Activated naive CD4-positive, alpha-beta T cell treated with anti-CD3 and anti-CD28 coated beads, Interleukin-2, amount 50 U/mL, for 24 hours (primary cell): ENCODE data around the gene CCDC7.
"Not testable (repeated sequence)": the region's sequence is repeated elsewhere in the genome, so short reads cannot be mapped to it uniquely, and the experiment has no call there.

Experiments used
- H3K27ac Mint-ChIP-seq: one replicate; pipeline ENCODE4 v1.8.0; 2021; ENCODE audit warnings: mild to moderate bottlenecking, mixed read lengths
- H3K27me3 Mint-ChIP-seq: one replicate; pipeline ENCODE4 v1.8.0; 2021; ENCODE audit warnings: mixed read lengths
- H3K36me3 Mint-ChIP-seq: one replicate; pipeline ENCODE4 v1.8.0; 2021; ENCODE audit warnings: mixed read lengths
- H3K4me1 Mint-ChIP-seq: one replicate; pipeline ENCODE4 v1.8.0; 2021; ENCODE audit warnings: mixed read lengths
- H3K4me3 Mint-ChIP-seq: one replicate; pipeline ENCODE4 v1.8.0; 2021; ENCODE audit warnings: mild to moderate bottlenecking, mixed read lengths
- H3K9me3 Mint-ChIP-seq: one replicate; pipeline ENCODE4 v1.8.0; 2021; ENCODE audit warnings: mixed read lengths

The CCDC7 gene

DNA sequence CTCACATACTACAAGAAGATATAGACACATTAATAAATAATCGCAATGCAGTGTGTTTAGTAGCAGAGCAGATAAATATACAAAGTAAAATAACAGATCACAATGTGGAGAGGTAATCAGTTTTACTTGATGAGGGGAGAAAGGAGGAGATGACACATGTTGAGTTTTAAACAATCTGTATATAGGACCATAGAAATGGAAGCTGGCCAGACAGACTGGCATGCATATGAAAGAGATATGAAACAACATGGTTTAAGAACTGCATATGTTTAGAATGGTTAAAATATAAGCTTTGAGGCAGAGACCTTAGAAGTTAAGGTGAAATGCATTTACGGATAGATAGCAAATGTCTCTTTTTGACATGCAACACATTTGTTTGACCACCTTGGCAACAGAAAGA is 19.8 kb upstream of the CCDC7 start:
- Mint-ChIP-seq H3K4me1 (no peaks in the 10 kb centered on the region), H3K4me3 (no peak overlapping the region), H3K27me3 (no peaks in the 10 kb centered on the region), H3K36me3 (no peaks in the 10 kb centered on the region), H3K9me3 (no peaks in the 10 kb centered on the region), H3K27ac (no peak overlapping the region)

DNA sequence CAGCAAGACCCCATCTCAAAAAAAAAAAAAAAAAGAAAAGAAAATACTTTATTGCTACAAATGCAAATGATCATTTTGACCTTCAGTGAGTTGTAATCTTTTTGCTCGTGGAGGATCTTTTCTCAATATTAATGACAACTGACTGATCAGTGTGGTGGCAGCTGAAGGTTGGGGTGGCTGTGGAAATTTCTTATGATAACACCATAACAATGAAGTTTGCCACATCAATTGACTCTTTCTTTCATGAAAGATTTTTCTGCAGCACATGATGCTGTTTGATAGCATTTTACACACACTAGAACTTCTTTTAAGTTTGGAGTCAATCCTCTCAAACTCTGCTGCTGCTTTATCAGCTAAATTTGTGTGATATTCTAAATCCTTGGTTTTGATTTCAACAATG is 12.4 kb upstream of the CCDC7 start:
- Mint-ChIP-seq H3K4me1 (peaks cover 17% of the 10 kb centered on the region), H3K27ac (no peak overlapping the region), H3K27me3 (no peaks in the 10 kb centered on the region), H3K9me3 (no peaks in the 10 kb centered on the region), H3K36me3 (no peaks in the 10 kb centered on the region), H3K4me3 (no peak overlapping the region)

DNA sequence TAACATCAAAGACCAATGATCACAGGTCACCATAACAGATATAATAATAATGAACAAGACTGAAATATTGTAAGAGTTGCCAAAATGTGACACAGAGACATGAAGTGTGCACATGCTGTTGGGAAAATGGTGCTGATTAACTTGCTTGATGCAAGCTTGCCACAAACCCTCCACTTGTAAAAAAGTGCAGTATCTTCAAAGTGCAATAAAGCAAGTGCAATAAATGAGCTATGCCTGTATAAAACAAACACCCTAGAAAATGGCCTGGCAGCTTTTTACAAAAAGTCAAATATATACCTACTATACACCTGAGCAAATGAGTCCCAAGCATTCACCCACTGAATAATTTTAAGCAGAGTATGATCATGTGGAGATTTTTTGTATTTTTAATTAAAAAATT is 9.7 kb upstream of the CCDC7 start:
- H3K4me3 Mint-ChIP-seq: no peak overlapping the region
- H3K36me3 Mint-ChIP-seq: no peaks in the 10 kb centered on the region
- H3K4me1 Mint-ChIP-seq: peaks cover 17% of the 10 kb centered on the region
- no peaks in the 10 kb centered on the region for H3K27me3 Mint-ChIP-seq
- no peaks in the 10 kb centered on the region for H3K9me3 Mint-ChIP-seq
- no peak overlapping the region for H3K27ac Mint-ChIP-seq

DNA sequence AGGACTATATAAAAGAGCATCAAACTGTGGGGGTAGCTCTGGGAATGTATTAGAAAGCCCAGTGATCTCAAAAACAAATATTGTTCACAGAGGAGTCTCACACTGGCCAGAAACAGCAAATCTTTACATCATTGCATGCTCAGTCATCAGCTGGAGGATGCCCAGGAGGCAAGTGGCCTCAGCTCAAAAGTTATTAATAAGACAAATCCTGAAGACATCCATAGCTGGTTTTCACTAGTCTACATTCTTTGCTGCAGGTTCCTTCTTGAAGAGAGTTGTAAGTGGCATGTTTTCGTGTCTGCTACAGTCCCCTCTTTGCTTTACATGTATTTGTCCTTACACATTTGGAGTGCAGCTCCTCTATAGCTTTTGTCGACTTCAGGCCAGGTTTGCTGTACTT is 8.6 kb upstream of the CCDC7 start:
- no peaks in the 10 kb centered on the region for H3K27me3 Mint-ChIP-seq
- peaks cover 17% of the 10 kb centered on the region for H3K4me1 Mint-ChIP-seq
- no peaks in the 10 kb centered on the region for H3K9me3 Mint-ChIP-seq

GRCh38 chr10:32445036-32445435 is 904 bp upstream of the CCDC7 start:
- Mint-ChIP-seq H3K4me1 (peaks cover 15% of the 10 kb centered on the region), H3K27me3 (no peaks in the 10 kb centered on the region), H3K4me3 (peak overlapping the region; percentile 91), H3K36me3 (no peaks in the 10 kb centered on the region), H3K27ac (no peak overlapping the region), H3K9me3 (no peaks in the 10 kb centered on the region)

More for the DNA sequence above, 8.6 kb upstream of the CCDC7 start:
- H3K27ac Mint-ChIP-seq: no peak overlapping the region
- H3K36me3 Mint-ChIP-seq: no peaks in the 10 kb centered on the region
- H3K4me3 Mint-ChIP-seq: no peak overlapping the region

DNA sequence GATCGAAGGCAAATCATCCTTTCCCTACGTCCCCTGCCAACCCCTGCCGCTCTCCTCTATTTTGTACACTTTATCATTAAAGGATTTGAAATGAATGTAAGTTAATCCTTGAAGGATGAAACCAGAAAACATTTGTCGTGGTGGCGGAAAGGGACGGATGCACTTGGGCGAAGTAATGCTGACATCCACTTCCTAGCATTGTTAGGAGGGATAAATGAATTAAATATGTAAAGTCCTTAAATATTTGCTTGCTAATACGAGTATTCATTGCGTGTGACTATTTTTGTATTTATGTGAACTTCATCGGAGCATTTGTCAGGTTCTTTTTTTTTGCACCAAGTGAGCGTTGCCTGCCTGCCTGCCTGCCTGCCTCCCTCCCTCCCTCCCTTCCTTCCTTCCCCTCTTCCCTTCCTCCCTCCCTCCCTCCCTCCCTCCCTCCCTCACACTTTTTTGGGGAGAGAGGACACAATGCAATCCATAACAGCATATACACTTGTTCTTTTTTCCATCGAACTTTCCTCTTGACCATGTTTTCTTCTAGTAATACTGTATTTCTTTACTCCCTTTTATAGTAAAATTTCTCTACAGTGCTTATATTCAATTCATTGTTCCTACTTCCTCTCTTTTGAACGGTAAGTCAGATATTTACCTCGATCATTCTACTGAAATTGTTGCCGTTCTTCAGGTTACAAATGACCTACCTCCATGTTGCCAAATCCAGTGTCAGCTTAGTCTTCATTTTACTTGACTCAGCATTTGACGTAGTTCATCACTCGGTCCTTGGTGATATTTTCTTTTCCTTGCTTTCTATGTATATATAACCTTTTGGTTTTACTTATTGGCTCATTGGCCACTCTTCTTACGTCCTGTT is 831 bp downstream of the CCDC7 start:
- Mint-ChIP-seq H3K36me3 (no peaks in the 10 kb centered on the region), H3K27me3 (no peaks in the 10 kb centered on the region), H3K4me1 (peaks cover 23% of the 10 kb centered on the region), H3K4me3 (peak overlapping the region; percentile 91), H3K27ac (peak overlapping the region; percentile 96), H3K9me3 (no peaks in the 10 kb centered on the region)

- Mint-ChIP-seq H3K4me1 (peaks cover 48% of the 10 kb centered on the region), H3K36me3 (peaks cover 27% of the 10 kb centered on the region), H3K27me3 (no peaks in the 10 kb centered on the region), H3K4me3 (no peak overlapping the region), H3K27ac (peak overlapping the region; percentile 46), H3K9me3 (no peaks in the 10 kb centered on the region)
Observed at GRCh38 chr10:32454148-32454547, 8.2 kb downstream of the CCDC7 start.

GRCh38 chr10:32459051-32459698 is 13.2 kb downstream of the CCDC7 start:
- Mint-ChIP-seq H3K36me3 (peaks cover 23% of the 10 kb centered on the region), H3K27me3 (no peaks in the 10 kb centered on the region), H3K27ac (peak overlapping the region; percentile 35), H3K4me3 (peak overlapping the region; percentile 26), H3K4me1 (peaks cover 66% of the 10 kb centered on the region), H3K9me3 (peaks cover 3% of the 10 kb centered on the region)

DNA sequence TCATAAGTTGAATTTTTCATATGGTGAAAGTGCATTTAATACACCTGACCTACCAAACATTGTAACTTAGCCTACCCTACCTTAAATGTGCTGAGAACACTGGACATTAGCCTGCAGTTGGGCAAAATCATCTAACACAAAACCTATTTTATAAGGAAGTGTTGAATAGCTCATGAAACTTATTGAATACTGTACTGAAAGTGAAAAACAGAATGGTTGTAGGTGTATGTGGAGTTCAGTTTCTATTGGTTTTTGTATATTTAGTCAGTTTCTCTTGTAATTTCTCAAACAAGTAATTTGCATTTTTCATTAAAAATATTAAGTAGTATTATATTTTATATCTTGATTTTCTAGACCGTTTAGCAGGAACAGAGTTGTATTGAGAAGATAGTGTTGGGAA is 15.3 kb downstream of the CCDC7 start:
- H3K4me1 Mint-ChIP-seq: peaks cover 73% of the 10 kb centered on the region
- H3K36me3 Mint-ChIP-seq: peaks cover 26% of the 10 kb centered on the region
- no peak overlapping the region for H3K4me3 Mint-ChIP-seq
- no peaks in the 10 kb centered on the region for H3K27me3 Mint-ChIP-seq
- peaks cover 6% of the 10 kb centered on the region for H3K9me3 Mint-ChIP-seq
- H3K27ac Mint-ChIP-seq: no peak overlapping the region

- H3K36me3 Mint-ChIP-seq: peaks cover 42% of the 10 kb centered on the region
- H3K9me3 Mint-ChIP-seq: no peaks in the 10 kb centered on the region
- H3K27ac Mint-ChIP-seq: no peak overlapping the region
- no peak overlapping the region for H3K4me3 Mint-ChIP-seq
- peaks cover 10% of the 10 kb centered on the region for H3K4me1 Mint-ChIP-seq
- no peaks in the 10 kb centered on the region for H3K27me3 Mint-ChIP-seq
Observed at GRCh38 chr10:32471232-32471631, 25.3 kb downstream of the CCDC7 start.

- peaks cover 61% of the 10 kb centered on the region for H3K36me3 Mint-ChIP-seq
- no peak overlapping the region for H3K27ac Mint-ChIP-seq
- H3K27me3 Mint-ChIP-seq: no peaks in the 10 kb centered on the region
- H3K4me3 Mint-ChIP-seq: no peak overlapping the region
- peaks cover 27% of the 10 kb centered on the region for H3K9me3 Mint-ChIP-seq
- peaks cover 13% of the 10 kb centered on the region for H3K4me1 Mint-ChIP-seq
Observed at GRCh38 chr10:32477499-32477898, 31.6 kb downstream of the CCDC7 start.

DNA sequence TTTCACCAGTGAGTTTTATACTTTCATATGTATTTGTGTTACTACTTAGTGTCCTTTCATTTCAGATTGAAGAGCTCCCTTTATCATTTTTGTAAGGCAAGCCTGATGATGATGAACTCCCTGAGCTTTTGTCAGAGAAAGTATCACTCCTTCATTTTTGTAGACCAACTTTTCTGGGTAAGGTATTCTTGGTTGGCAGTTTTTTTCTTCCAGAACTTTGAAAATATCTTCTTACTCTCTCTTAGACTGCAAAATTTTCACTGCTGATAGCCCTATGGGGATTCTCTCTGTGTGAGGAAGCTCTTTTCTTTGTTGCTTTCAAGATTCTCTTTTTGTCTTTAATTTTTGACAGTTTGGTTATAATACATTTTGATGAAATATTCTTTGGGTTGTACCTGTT is 35.7 kb downstream of the CCDC7 start:
- H3K4me3 Mint-ChIP-seq: no peak overlapping the region
- H3K27me3 Mint-ChIP-seq: no peaks in the 10 kb centered on the region
- H3K4me1 Mint-ChIP-seq: peaks cover 19% of the 10 kb centered on the region
- H3K9me3 Mint-ChIP-seq: peaks cover 26% of the 10 kb centered on the region
- H3K36me3 Mint-ChIP-seq: peaks cover 61% of the 10 kb centered on the region
- H3K27ac Mint-ChIP-seq: no peak overlapping the region

- Mint-ChIP-seq H3K36me3 (peaks cover 60% of the 10 kb centered on the region), H3K9me3 (peaks cover 15% of the 10 kb centered on the region), H3K4me1 (peaks cover 17% of the 10 kb centered on the region)
- not testable (repeated sequence) for H3K27ac Mint-ChIP-seq, H3K4me3 Mint-ChIP-seq, H3K27me3 Mint-ChIP-seq
Observed at GRCh38 chr10:32483019-32483502, 37.1 kb downstream of the CCDC7 start.

- not testable (repeated sequence) for H3K27me3 Mint-ChIP-seq
Observed at GRCh38 chr10:32488038-32488437, 42.1 kb downstream of the CCDC7 start.

GRCh38 chr10:32489158-32489557 is 43.2 kb downstream of the CCDC7 start:
- Mint-ChIP-seq H3K4me1 (peaks cover 22% of the 10 kb centered on the region), H3K27ac (no peak overlapping the region), H3K4me3 (no peak overlapping the region), H3K9me3 (no peaks in the 10 kb centered on the region), H3K36me3 (peaks cover 45% of the 10 kb centered on the region), H3K27me3 (no peaks in the 10 kb centered on the region)

More at GRCh38 chr10:32488038-32488437, 42.1 kb downstream of the CCDC7 start:
- peaks cover 22% of the 10 kb centered on the region for H3K4me1 Mint-ChIP-seq
- H3K4me3 Mint-ChIP-seq, H3K9me3 Mint-ChIP-seq, H3K27ac Mint-ChIP-seq: not testable (repeated sequence)
- H3K36me3 Mint-ChIP-seq: peaks cover 52% of the 10 kb centered on the region

DNA sequence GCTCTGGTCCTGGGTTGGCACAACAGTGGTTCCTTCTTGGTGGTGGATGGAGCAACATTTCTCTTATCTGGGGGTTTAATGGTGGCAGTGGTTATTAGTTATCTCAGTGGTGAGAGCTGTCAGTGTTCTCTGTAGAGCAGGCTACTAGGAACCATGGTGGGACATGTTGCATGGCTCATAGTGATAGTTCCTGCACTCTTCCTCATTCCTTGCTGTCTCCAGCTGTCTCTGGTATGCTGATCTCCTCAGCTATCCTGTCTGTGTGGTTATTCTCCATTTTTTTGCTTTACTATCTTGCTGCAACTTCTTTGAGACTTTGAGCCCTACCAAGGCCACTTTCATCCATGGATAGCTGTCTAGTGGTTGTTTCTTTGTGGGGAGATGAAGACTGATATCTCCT is 44.0 kb downstream of the CCDC7 start:
- H3K4me3 Mint-ChIP-seq: no peak overlapping the region
- H3K9me3 Mint-ChIP-seq: no peaks in the 10 kb centered on the region
- H3K4me1 Mint-ChIP-seq: peaks cover 22% of the 10 kb centered on the region
- no peak overlapping the region for H3K27ac Mint-ChIP-seq
- peaks cover 49% of the 10 kb centered on the region for H3K36me3 Mint-ChIP-seq
- no peaks in the 10 kb centered on the region for H3K27me3 Mint-ChIP-seq
